Measurements from ENCODE around the gene CDH20. TPM values are rescaled to one million over a fixed set of nuclear protein-coding genes. Genes with fewer than 3 reads are reported as not detected.

CDH20 gene
- total RNA-seq, 1 donor from 2014 or later, result 2.8 TPM

GRCh38 chr18:61531182-61531581, 198.0 kb downstream of the CDH20 start:
- no peak for DNase-seq

- no peak for DNase-seq
These were observed 198.7 kb downstream of the CDH20 start for GRCh38 chr18:61531891-61532290.

GRCh38 chr18:61535401-61535800, 202.2 kb downstream of the CDH20 start:
- DNase-seq, result no peak

- DNase-seq, result peak; percentile 18
These were observed 208.4 kb downstream of the CDH20 start for GRCh38 chr18:61541673-61542072.

GRCh38 chr18:61542596-61542995, 209.4 kb downstream of the CDH20 start:
- no peak for DNase-seq

GRCh38 chr18:61543518-61543917, 210.3 kb downstream of the CDH20 start:
- DNase-seq, result no peak

GRCh38 chr18:61544178-61544577, 210.9 kb downstream of the CDH20 start:
- DNase-seq, result no peak

- no peak for DNase-seq
These were observed 212.3 kb downstream of the CDH20 start for GRCh38 chr18:61545281-61546245.

- DNase-seq, result no peak
These were observed 213.4 kb downstream of the CDH20 start for GRCh38 chr18:61546590-61546989.

- DNase-seq, result no peak
These were observed 216.2 kb downstream of the CDH20 start for GRCh38 chr18:61549416-61549815.

GRCh38 chr18:61549889-61550288, 216.7 kb downstream of the CDH20 start:
- DNase-seq, result no peak

GRCh38 chr18:61551586-61551985, 218.4 kb downstream of the CDH20 start:
- DNase-seq, result peak; percentile 53

GRCh38 chr18:61553045-61553659, 219.9 kb downstream of the CDH20 start:
- no peak for DNase-seq

GRCh38 chr18:61554117-61554776, 221.0 kb downstream of the CDH20 start:
- no peak for DNase-seq

- DNase-seq, result no peak
These were observed 221.7 kb downstream of the CDH20 start for GRCh38 chr18:61554946-61555361.

GRCh38 chr18:61556316-61556715, 223.1 kb downstream of the CDH20 start:
- DNase-seq, result no peak

- DNase-seq, result no peak
These were observed 223.6 kb downstream of the CDH20 start for GRCh38 chr18:61556862-61557261.

- no peak for DNase-seq
These were observed 236.1 kb downstream of the CDH20 start for GRCh38 chr18:61569176-61569892.

- DNase-seq, result no peak
These were observed 236.8 kb downstream of the CDH20 start for GRCh38 chr18:61570070-61570469.

- DNase-seq, result no peak
These were observed 238.9 kb downstream of the CDH20 start for GRCh38 chr18:61572084-61572655.

- DNase-seq, result no peak
These were observed 239.6 kb downstream of the CDH20 start for GRCh38 chr18:61572871-61573270.

- no peak for DNase-seq
These were observed 241.4 kb downstream of the CDH20 start for GRCh38 chr18:61574665-61575064.
